OCI-LY3 (cell line): ENCODE results near the gene TUBA4A.
"Not testable (repeated sequence)": the region's sequence is repeated elsewhere in the genome, so short reads cannot be mapped to it uniquely, and the experiment has no call there.

Experiments
- EZH2phosphoT487 ChIP-seq: fragments of 200-600 bp; shearing (Covaris generic); IDR thresholded peaks from 2 replicates; pipeline ENCODE4 v1.6.1; 2018; ENCODE audit warnings: antibody characterized with exemption, mixed run types, low read depth
- TF ChIP-seq, protein P1 (sequence below): fragments of 200-600, 300-600 bp; sonication (generic); IDR thresholded peaks from 2 replicates; pipeline ENCODE4 v1.5.1; 2014; ENCODE audit warnings: antibody characterized with exemption, low read length, low read depth

DNA sequence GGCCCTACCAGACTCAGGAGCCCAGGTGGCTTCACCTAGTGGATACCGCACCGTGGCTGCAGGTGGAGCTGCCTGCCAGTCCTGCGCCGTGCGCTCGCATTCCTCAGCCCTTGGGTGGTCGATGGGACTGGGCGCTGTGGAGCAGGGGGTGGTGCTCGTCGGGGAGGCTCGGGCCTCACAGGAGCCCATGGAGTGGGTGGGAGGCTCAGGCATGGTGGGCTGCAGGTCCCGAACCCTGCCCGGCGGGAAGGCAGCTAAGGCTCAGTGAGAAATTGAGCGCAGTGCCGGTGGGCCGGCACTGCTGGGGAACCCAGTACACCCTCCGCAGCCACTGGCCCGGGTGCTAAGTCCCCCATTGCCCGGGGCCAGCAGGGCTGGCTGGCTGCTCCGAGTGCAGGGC, 52.4 kb downstream of the TUBA4A start:
- TF ChIP-seq, protein P1, sequence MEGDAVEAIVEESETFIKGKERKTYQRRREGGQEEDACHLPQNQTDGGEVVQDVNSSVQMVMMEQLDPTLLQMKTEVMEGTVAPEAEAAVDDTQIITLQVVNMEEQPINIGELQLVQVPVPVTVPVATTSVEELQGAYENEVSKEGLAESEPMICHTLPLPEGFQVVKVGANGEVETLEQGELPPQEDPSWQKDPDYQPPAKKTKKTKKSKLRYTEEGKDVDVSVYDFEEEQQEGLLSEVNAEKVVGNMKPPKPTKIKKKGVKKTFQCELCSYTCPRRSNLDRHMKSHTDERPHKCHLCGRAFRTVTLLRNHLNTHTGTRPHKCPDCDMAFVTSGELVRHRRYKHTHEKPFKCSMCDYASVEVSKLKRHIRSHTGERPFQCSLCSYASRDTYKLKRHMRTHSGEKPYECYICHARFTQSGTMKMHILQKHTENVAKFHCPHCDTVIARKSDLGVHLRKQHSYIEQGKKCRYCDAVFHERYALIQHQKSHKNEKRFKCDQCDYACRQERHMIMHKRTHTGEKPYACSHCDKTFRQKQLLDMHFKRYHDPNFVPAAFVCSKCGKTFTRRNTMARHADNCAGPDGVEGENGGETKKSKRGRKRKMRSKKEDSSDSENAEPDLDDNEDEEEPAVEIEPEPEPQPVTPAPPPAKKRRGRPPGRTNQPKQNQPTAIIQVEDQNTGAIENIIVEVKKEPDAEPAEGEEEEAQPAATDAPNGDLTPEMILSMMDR = not testable (repeated sequence)
- TF ChIP-seq EZH2phosphoT487 = not testable (repeated sequence)
